Activated CD4-positive, alpha-beta T cell treated with anti-CD3 and anti-CD28 coated beads, Interleukin-2, amount 50 U/mL, for 24 hours (primary cell): ENCODE results near the gene SCFD1.
A peak's percentile ranks its signal among the peaks of the same experiment; 100 is the strongest.
"Not testable (repeated sequence)": the region's sequence is repeated elsewhere in the genome, so short reads cannot be mapped to it uniquely, and the experiment has no call there.

Source experiments
- DNase-seq, 2 donors: peaks; one replicate each; pipeline ENCODE4 v3.0.0-alpha.2; 2020; ENCODE audit warnings: low read depth in 1 of 2, low spot score in 1 of 2

Gene SCFD1

GRCh38 chr14:30610787-30611343 lies 11.3 kb upstream of the SCFD1 start:
- no peak for DNase-seq

GRCh38 chr14:30614155-30614554 lies 8.0 kb upstream of the SCFD1 start:
- DNase-seq = no peak

- DNase-seq = peak in 1 of 2 donors; percentile 10
These were observed 1.9 kb upstream of the SCFD1 start for GRCh38 chr14:30620178-30620577.

- no peak for DNase-seq
These were observed 672 bp upstream of the SCFD1 start for GRCh38 chr14:30621354-30621939.

- DNase-seq = no peak
These were observed 1.5 kb downstream of the SCFD1 start for GRCh38 chr14:30623412-30624131.

GRCh38 chr14:30624132-30624423 lies 2.0 kb downstream of the SCFD1 start:
- DNase-seq = no peak

GRCh38 chr14:30625533-30625932 lies 3.4 kb downstream of the SCFD1 start:
- no peak for DNase-seq

- not testable (repeated sequence) for DNase-seq
These were observed 7.3 kb downstream of the SCFD1 start for GRCh38 chr14:30629432-30629831.

GRCh38 chr14:30630248-30630647 lies 8.1 kb downstream of the SCFD1 start:
- no peak for DNase-seq

- DNase-seq = no peak
These were observed 10.6 kb downstream of the SCFD1 start for GRCh38 chr14:30632730-30633129.

GRCh38 chr14:30638926-30639325 lies 16.8 kb downstream of the SCFD1 start:
- no peak for DNase-seq

GRCh38 chr14:30641207-30641606 lies 19.1 kb downstream of the SCFD1 start:
- no peak for DNase-seq

- DNase-seq = not testable (repeated sequence)
These were observed 22.3 kb downstream of the SCFD1 start for GRCh38 chr14:30644462-30644861.

GRCh38 chr14:30645600-30645999 lies 23.5 kb downstream of the SCFD1 start:
- no peak for DNase-seq

- DNase-seq = no peak
These were observed 26.4 kb downstream of the SCFD1 start for GRCh38 chr14:30648471-30648870.

GRCh38 chr14:30651937-30652336 lies 29.8 kb downstream of the SCFD1 start:
- no peak for DNase-seq

GRCh38 chr14:30655124-30655523 lies 33.0 kb downstream of the SCFD1 start:
- no peak for DNase-seq

GRCh38 chr14:30655658-30656057 lies 33.5 kb downstream of the SCFD1 start:
- DNase-seq = no peak

GRCh38 chr14:30656190-30656632 lies 34.1 kb downstream of the SCFD1 start:
- DNase-seq = peak in 1 of 2 donors; percentile 16

GRCh38 chr14:30657050-30657449 lies 34.9 kb downstream of the SCFD1 start:
- DNase-seq = no peak

- no peak for DNase-seq
These were observed 35.6 kb downstream of the SCFD1 start for GRCh38 chr14:30657606-30658163.

- no peak for DNase-seq
These were observed 36.5 kb downstream of the SCFD1 start for GRCh38 chr14:30658645-30659044.
